Neural cell (in vitro differentiated cells): ENCODE data around the gene CCL4L2. TPM values are rescaled to one million over a fixed set of nuclear protein-coding genes. Genes with fewer than 3 reads are reported as not detected.
"Not testable (repeated sequence)": the region's sequence is repeated elsewhere in the genome, so short reads cannot be mapped to it uniquely, and the experiment has no call there.

Experiments used
- H2AFZ ChIP-seq: fragments of 200-600, 300-800 bp; sonication (generic), shearing (Covaris generic); 2 replicates; pipeline ENCODE4 v1.6.0; 2014; ENCODE audit warnings: low read depth, mild to moderate bottlenecking, antibody characterized with exemption, low read length, moderate library complexity
- H3F3A ChIP-seq: fragments of 200-600 bp; shearing (Covaris generic); 2 replicates; pipeline ENCODE4 v1.6.1; 2016; ENCODE audit warnings: mild to moderate bottlenecking, moderate library complexity, mixed read lengths, antibody characterized with exemption, low read length; ENCODE audit not compliant: insufficient read depth, poor library complexity, severe bottlenecking
- H3K27ac ChIP-seq: fragments of 200-600, 300-800 bp; sonication (generic), shearing (Covaris generic); 2 replicates; pipeline ENCODE4 v1.5.1; 2014; ENCODE audit warnings: mild to moderate bottlenecking, low read length, moderate library complexity
- H3K27me3 ChIP-seq: fragments of 300-800, 200-600 bp; sonication (generic), shearing (Covaris generic); 2 replicates; pipeline ENCODE4 v1.6.0; 2014; ENCODE audit warnings: mild to moderate bottlenecking, low read depth, low read length, moderate library complexity; ENCODE audit not compliant: insufficient read depth
- H3K36me3 ChIP-seq: fragments of 300-800, 200-600 bp; sonication (generic), shearing (Covaris generic); 2 replicates; pipeline ENCODE4 v1.5.1; 2014; ENCODE audit warnings: mild to moderate bottlenecking, antibody characterized with exemption, low read length, moderate library complexity; ENCODE audit not compliant: insufficient read depth
- H3K4me2 ChIP-seq: fragments of 300-800, 200-600 bp; sonication (generic), shearing (Covaris generic); 2 replicates; pipeline ENCODE4 v1.6.0; 2014; ENCODE audit warnings: mild to moderate bottlenecking, low read length
- H3K4me3 ChIP-seq: fragments of 300-800, 200-600 bp; sonication (generic), shearing (Covaris generic); 2 replicates; pipeline ENCODE4 v1.5.1; 2014; ENCODE audit warnings: mild to moderate bottlenecking, low read length, moderate library complexity
- H3K79me2 ChIP-seq: fragments of 200-600 bp; shearing (Covaris generic); replicated peaks from 2 replicates; pipeline ENCODE4 v1.6.0; 2014; ENCODE audit warnings: mild to moderate bottlenecking, low read length, moderate library complexity; ENCODE audit not compliant: insufficient read depth
- H3K9ac ChIP-seq: fragments of 300-800, 200-600 bp; sonication (generic), shearing (Covaris generic); 2 replicates; pipeline ENCODE4 v1.6.1; 2016; ENCODE audit warnings: mild to moderate bottlenecking, low read length, mixed read lengths
- H3K9me2 ChIP-seq: fragments of 200-600 bp; shearing (Covaris generic); 2 replicates; pipeline ENCODE4 v1.6.1; 2016; ENCODE audit warnings: mild to moderate bottlenecking, low read length, mixed read lengths; ENCODE audit not compliant: insufficient read depth
- H3K9me3 ChIP-seq: fragments of 200-600, 300-800 bp; sonication (generic), shearing (Covaris generic); 2 replicates; pipeline ENCODE4 v1.6.1; 2016; ENCODE audit warnings: mild to moderate bottlenecking, mixed run types, low read length, moderate library complexity, mixed read lengths
- H4K20me1 ChIP-seq: fragments of 200-600 bp; shearing (Covaris generic); 2 replicates; pipeline ENCODE4 v1.6.1; 2016; ENCODE audit warnings: mild to moderate bottlenecking, mixed run types; ENCODE audit not compliant: insufficient read depth
- EP300 ChIP-seq: fragments of 450-650 bp; conservative IDR thresholded peaks from 2 replicates; pipeline ENCODE4 v1.6.1; 2014; ENCODE audit warnings: antibody characterized with exemption, mild to moderate bottlenecking, moderate library complexity; ENCODE audit not compliant: poor library complexity, severe bottlenecking
- EZH2 ChIP-seq: fragments of 200-600, 300-800 bp; shearing (Covaris generic), sonication (generic); IDR thresholded peaks from 2 replicates; pipeline ENCODE4 v1.6.1; 2014; ENCODE audit warnings: antibody characterized with exemption, low read length, borderline replicate concordance, mild to moderate bottlenecking; ENCODE audit not compliant: insufficient read depth, poor library complexity, severe bottlenecking
- MXI1 ChIP-seq: fragments of 450-650 bp; conservative IDR thresholded peaks from 2 replicates; pipeline ENCODE4 v1.6.1; 2014; ENCODE audit warnings: antibody characterized with exemption, mild to moderate bottlenecking; ENCODE audit not compliant: poor library complexity, severe bottlenecking
- POLR2AphosphoS5 ChIP-seq: IDR thresholded peaks from 2 replicates; pipeline ENCODE4 v1.6.1; 2012
- RAD21 ChIP-seq: fragments of 450-650 bp; conservative IDR thresholded peaks from 2 replicates; pipeline ENCODE4 v1.6.1; 2014; ENCODE audit warnings: antibody characterized with exemption, mild to moderate bottlenecking, moderate library complexity
- SMC3 ChIP-seq: fragments of 450-650 bp; conservative IDR thresholded peaks from 2 replicates; pipeline ENCODE4 v1.6.1; 2014; ENCODE audit warnings: antibody characterized with exemption, mild to moderate bottlenecking, moderate library complexity; ENCODE audit not compliant: poor library complexity
- TAF1 ChIP-seq: IDR thresholded peaks from 2 replicates; pipeline ENCODE4 v1.6.1; 2012; ENCODE audit warnings: low read depth
- polyA plus RNA-seq: library from polyadenylated mRNA; depleted of rRNA; stranded (reverse); fragments of >200 nt; gene quantifications from 2 replicates; pipeline ENCODE4 v1.2.3, GENCODE V29; 2014
- TF ChIP-seq, protein P1 (sequence below): fragments of 450-650 bp; IDR thresholded peaks from 2 replicates; pipeline ENCODE4 v1.5.1; 2014; ENCODE audit warnings: antibody characterized with exemption, mild to moderate bottlenecking, moderate library complexity; ENCODE audit not compliant: poor library complexity, severe bottlenecking
- TF ChIP-seq, protein P2 (sequence below): IDR thresholded peaks from 2 replicates; pipeline ENCODE4 v1.6.1; 2012; ENCODE audit warnings: borderline replicate concordance

CCL4L2 gene
- polyA plus RNA-seq, 1 donor from 2014 or later = not detected

DNA sequence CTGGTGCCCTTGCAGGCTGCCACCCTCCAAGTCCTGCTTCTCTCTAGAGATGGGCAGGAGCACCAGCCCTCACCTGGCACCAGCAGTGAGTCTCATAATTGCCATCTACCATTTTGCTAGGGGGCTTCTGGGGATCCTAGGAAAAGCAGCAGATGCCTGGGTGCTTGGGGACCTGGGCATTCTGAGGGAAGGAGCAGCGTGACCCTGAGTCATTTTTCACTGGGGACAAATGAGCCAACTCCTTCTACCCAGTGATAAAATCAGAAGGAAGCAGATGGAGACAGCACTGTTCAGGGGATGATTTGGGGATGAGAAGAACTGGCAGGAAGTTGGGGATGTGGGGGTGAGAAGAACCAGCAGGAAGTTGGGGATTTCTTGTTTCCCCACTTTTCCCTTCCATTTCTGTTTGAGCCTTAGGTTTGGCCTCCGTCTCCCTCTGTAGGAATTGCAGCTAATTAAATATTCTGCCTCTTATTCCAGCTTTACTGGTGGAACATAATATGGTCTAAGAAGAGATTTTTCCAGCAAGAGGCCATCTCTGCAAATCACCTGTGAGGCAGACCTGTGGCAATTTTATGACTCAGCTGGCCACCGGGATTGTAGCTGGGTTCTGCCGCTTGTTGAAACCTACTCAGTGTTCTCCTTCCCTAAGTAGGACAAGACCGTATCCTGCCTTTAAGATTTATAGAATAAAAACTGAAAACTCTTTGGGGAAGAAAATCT, 22.8 kb upstream of the CCL4L2 start:
- H3K9me2 ChIP-seq, H3K79me2 ChIP-seq, H3K36me3 ChIP-seq, H3K4me3 ChIP-seq, H3K4me2 ChIP-seq, H2AFZ ChIP-seq, H3K9me3 ChIP-seq, H4K20me1 ChIP-seq, H3F3A ChIP-seq, H3K27ac ChIP-seq, H3K9ac ChIP-seq: not testable (repeated sequence)
- peaks cover 10% of the 10 kb centered on the region for H3K27me3 ChIP-seq

DNA sequence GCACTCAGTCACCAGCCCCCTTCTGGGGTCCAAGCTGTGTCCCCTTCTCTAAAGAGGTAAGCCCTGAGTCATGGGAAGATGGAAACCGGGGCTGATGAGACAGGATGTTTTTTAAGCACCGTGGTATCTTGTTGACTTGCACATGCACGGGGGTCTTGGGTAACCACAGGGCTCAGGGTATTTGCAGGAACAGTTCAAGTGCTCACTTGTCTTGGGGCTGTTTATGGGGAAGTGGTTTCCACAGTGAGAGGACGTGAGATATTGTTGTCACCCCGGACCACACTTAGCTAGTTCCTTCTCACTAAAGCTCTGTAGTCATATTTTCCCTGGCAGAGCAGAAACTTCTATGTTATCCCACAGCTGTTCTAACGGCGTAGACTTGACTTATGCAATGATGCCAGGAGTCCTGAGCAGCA, 22.0 kb upstream of the CCL4L2 start:
- no peak overlapping the region for H3K27ac ChIP-seq
- no peak overlapping the region for H3K4me2 ChIP-seq
- peaks cover 2% of the 10 kb centered on the region for H3K27me3 ChIP-seq

DNA sequence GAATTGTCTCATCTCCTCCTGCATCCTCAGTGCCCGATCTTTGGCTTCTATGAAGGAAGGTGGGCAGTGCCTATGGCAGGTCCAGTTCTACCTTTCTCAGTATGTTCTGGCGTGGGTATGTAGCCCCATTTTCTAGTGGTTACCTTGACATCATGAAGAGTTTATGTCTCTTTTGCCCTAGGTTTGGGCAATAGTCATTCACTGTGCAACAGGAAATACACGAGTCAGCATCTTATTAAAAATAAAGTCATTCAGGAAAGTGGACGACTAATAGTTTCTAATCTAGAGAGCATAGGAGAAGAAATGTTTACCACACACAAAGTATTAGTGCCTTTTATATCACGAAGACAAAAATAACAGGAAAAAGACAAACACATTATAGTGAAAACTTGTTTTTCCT, 20.9 kb upstream of the CCL4L2 start:
- not testable (repeated sequence) for H4K20me1 ChIP-seq, H3K9ac ChIP-seq, H3K27me3 ChIP-seq, H3K36me3 ChIP-seq, H3K4me2 ChIP-seq, H3K9me2 ChIP-seq, H3K9me3 ChIP-seq, H3F3A ChIP-seq, H3K79me2 ChIP-seq, H3K4me3 ChIP-seq, H3K27ac ChIP-seq, H2AFZ ChIP-seq

More for the DNA sequence above, 22.0 kb upstream of the CCL4L2 start:
- Histone ChIP-seq H3F3A (no peaks in the 10 kb centered on the region), H2AFZ (no peak overlapping the region), H4K20me1 (no peaks in the 10 kb centered on the region), H3K79me2 (no peaks in the 10 kb centered on the region), H3K4me3 (no peak overlapping the region), H3K36me3 (no peaks in the 10 kb centered on the region), H3K9me3 (no peaks in the 10 kb centered on the region), H3K9me2 (no peaks in the 10 kb centered on the region), H3K9ac (no peak overlapping the region)
- TF ChIP-seq MXI1 (no peak), EZH2 (no peak), EP300 (no peak), POLR2AphosphoS5 (no peak), RAD21 (no peak), SMC3 (no peak), TAF1 (no peak)
- TF ChIP-seq, protein P1, sequence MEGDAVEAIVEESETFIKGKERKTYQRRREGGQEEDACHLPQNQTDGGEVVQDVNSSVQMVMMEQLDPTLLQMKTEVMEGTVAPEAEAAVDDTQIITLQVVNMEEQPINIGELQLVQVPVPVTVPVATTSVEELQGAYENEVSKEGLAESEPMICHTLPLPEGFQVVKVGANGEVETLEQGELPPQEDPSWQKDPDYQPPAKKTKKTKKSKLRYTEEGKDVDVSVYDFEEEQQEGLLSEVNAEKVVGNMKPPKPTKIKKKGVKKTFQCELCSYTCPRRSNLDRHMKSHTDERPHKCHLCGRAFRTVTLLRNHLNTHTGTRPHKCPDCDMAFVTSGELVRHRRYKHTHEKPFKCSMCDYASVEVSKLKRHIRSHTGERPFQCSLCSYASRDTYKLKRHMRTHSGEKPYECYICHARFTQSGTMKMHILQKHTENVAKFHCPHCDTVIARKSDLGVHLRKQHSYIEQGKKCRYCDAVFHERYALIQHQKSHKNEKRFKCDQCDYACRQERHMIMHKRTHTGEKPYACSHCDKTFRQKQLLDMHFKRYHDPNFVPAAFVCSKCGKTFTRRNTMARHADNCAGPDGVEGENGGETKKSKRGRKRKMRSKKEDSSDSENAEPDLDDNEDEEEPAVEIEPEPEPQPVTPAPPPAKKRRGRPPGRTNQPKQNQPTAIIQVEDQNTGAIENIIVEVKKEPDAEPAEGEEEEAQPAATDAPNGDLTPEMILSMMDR = no peak
- TF ChIP-seq, protein P2, sequence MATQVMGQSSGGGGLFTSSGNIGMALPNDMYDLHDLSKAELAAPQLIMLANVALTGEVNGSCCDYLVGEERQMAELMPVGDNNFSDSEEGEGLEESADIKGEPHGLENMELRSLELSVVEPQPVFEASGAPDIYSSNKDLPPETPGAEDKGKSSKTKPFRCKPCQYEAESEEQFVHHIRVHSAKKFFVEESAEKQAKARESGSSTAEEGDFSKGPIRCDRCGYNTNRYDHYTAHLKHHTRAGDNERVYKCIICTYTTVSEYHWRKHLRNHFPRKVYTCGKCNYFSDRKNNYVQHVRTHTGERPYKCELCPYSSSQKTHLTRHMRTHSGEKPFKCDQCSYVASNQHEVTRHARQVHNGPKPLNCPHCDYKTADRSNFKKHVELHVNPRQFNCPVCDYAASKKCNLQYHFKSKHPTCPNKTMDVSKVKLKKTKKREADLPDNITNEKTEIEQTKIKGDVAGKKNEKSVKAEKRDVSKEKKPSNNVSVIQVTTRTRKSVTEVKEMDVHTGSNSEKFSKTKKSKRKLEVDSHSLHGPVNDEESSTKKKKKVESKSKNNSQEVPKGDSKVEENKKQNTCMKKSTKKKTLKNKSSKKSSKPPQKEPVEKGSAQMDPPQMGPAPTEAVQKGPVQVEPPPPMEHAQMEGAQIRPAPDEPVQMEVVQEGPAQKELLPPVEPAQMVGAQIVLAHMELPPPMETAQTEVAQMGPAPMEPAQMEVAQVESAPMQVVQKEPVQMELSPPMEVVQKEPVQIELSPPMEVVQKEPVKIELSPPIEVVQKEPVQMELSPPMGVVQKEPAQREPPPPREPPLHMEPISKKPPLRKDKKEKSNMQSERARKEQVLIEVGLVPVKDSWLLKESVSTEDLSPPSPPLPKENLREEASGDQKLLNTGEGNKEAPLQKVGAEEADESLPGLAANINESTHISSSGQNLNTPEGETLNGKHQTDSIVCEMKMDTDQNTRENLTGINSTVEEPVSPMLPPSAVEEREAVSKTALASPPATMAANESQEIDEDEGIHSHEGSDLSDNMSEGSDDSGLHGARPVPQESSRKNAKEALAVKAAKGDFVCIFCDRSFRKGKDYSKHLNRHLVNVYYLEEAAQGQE = no peak

DNA sequence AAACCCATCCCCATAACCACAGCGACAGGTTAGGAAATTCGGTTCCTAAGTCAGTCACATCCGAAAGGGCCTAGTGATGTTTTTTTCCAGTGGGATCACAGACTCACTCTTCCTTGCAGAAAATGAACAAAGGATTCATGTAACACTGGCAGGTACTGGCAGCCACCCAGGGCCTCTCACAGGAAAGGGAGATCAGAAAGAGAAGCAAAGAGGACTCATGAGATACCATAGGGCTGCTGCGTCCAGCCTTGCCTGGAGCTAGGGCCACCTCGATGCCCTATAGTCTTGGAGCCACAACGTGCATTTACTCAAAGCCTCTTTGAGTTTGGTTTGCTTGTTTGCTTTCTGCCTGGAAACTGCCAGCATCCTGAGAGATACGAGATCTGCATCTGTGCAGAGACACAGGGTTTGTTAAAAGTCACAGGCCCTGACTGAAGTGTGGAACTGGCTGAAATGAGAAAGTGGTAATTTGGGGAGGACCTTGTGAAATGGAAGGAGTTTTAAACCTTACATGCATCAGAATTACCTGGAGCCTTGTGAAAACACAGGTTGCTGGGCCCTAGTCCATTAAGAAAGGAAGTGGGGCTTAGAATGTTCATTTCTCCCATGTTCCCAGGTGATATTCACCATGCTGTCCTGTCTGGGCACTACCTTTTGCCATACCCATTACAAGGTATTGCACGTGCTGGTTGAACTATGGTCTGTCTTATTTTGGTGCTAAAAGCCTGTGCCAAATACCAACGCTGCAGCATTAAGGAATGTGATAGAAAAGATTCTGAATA, 20.1 kb upstream of the CCL4L2 start:
- H4K20me1 ChIP-seq, H3K4me2 ChIP-seq, H3K9me2 ChIP-seq, H3K36me3 ChIP-seq, H3K79me2 ChIP-seq, H3K27ac ChIP-seq, H3K27me3 ChIP-seq, H2AFZ ChIP-seq, H3F3A ChIP-seq, H3K4me3 ChIP-seq, H3K9me3 ChIP-seq, H3K9ac ChIP-seq: not testable (repeated sequence)
